GM23338 (cell line): ENCODE measurements around the gene HADHA. TPM values are rescaled to one million over a fixed set of nuclear protein-coding genes. Genes with fewer than 3 reads are reported as not detected.

Source experiments
- ATAC-seq: fragments of 200-7000 bp; cut with Tn5 transposase; 3 replicates; pipeline ENCODE4 v1.9.1; 2020
- DNase-seq: peaks from one replicate; pipeline ENCODE4 v3.0.0-alpha.2; 2015; ENCODE audit warnings: low spot score
- H2AFZ ChIP-seq: fragments of 200-600 bp; sonication (generic); 2 replicates; pipeline ENCODE4 v1.8.0; 2016; ENCODE audit warnings: antibody characterized with exemption, mild to moderate bottlenecking, moderate library complexity
- H3F3A ChIP-seq: fragments of 200-600 bp; sonication (generic); replicated peaks from 2 replicates; pipeline ENCODE4 v1.8.0; 2017; ENCODE audit warnings: antibody characterized with exemption, mixed run types, low read depth
- H3K27ac ChIP-seq: fragments of 200-600 bp; sonication (generic); 2 replicates; pipeline ENCODE4 v1.6.1; 2016; ENCODE audit warnings: low read depth
- H3K27me3 ChIP-seq: fragments of 200-600 bp; sonication (generic); 2 replicates; pipeline ENCODE4 v1.8.0; 2016; ENCODE audit warnings: mild to moderate bottlenecking, mixed run types, moderate library complexity; ENCODE audit not compliant: insufficient read depth
- H3K36me3 ChIP-seq: fragments of 200-600 bp; sonication (generic); 2 replicates; pipeline ENCODE4 v1.8.0; 2016; ENCODE audit warnings: mild to moderate bottlenecking; ENCODE audit not compliant: insufficient read depth
- H3K4me1 ChIP-seq: fragments of 200-600 bp; sonication (generic); 2 replicates; pipeline ENCODE4 v1.8.0; 2016; ENCODE audit warnings: mild to moderate bottlenecking, moderate library complexity; ENCODE audit not compliant: insufficient read depth
- H3K4me2 ChIP-seq: fragments of 200-600 bp; sonication (generic); 2 replicates; pipeline ENCODE4 v1.7.1; 2017; ENCODE audit warnings: mixed run types
- H3K4me3 ChIP-seq: fragments of 200-600 bp; sonication (generic); 2 replicates; pipeline ENCODE4 v1.6.1; 2016; ENCODE audit warnings: mixed run types
- H3K79me2 ChIP-seq: fragments of 200-600 bp; sonication (generic); replicated peaks from 2 replicates; pipeline ENCODE4 v1.8.0; 2017; ENCODE audit warnings: mild to moderate bottlenecking; ENCODE audit not compliant: insufficient read depth
- H3K9me2 ChIP-seq: fragments of 200-600 bp; sonication (generic); 2 replicates; pipeline ENCODE4 v1.8.0; 2017; ENCODE audit not compliant: insufficient read depth
- H4K20me1 ChIP-seq: fragments of 200-600 bp; sonication (generic); replicated peaks from 2 replicates; pipeline ENCODE4 v1.8.0; 2017; ENCODE audit warnings: mild to moderate bottlenecking; ENCODE audit not compliant: insufficient read depth
- H3K27ac Mint-ChIP-seq: 2 replicates; pipeline ENCODE4 v1.8.0; 2020; ENCODE audit warnings: inconsistent platforms, mild to moderate bottlenecking, moderate library complexity, mixed read lengths
- H3K27me3 Mint-ChIP-seq: 3 replicates; pipeline ENCODE4 v1.8.0; 2022; ENCODE audit warnings: low read depth, mild to moderate bottlenecking, moderate library complexity, mixed read lengths, inconsistent platforms; ENCODE audit not compliant: insufficient read depth, poor library complexity
- H3K36me3 Mint-ChIP-seq: 3 replicates; pipeline ENCODE4 v1.8.0; 2021; ENCODE audit warnings: low read depth, mild to moderate bottlenecking, inconsistent platforms, moderate library complexity, mixed read lengths
- H3K4me1 Mint-ChIP-seq: 3 replicates; pipeline ENCODE4 v1.8.0; 2020; ENCODE audit warnings: mild to moderate bottlenecking, inconsistent platforms, mixed read lengths
- H3K4me3 Mint-ChIP-seq: 3 replicates; pipeline ENCODE4 v1.8.0; 2021; ENCODE audit warnings: moderate library complexity, mild to moderate bottlenecking, inconsistent platforms, mixed read lengths
- H3K9me3 Mint-ChIP-seq: 3 replicates; pipeline ENCODE4 v1.8.0; 2020; ENCODE audit warnings: moderate library complexity, mild to moderate bottlenecking, inconsistent platforms, mixed read lengths
- CREB1 ChIP-seq: fragments of 250-450 bp; sonication (Bioruptor Pico); IDR thresholded peaks from 2 replicates; pipeline ENCODE4 v1.5.0; 2020; ENCODE audit warnings: low read depth, mild to moderate bottlenecking, moderate library complexity
- EZH2 ChIP-seq: fragments of 200-600 bp; sonication (generic); IDR thresholded peaks from one replicate; pipeline ENCODE4 v1.8.0; 2017; ENCODE audit warnings: antibody characterized with exemption, mild to moderate bottlenecking, low read depth; ENCODE audit not compliant: unreplicated experiment
- ZNF114 ChIP-seq: fragments of 250-450 bp; sonication (Bioruptor Pico); IDR thresholded peaks from 2 replicates; pipeline ENCODE4 v1.5.0; 2020; ENCODE audit warnings: mild to moderate bottlenecking, moderate library complexity
- ZNF331 ChIP-seq: fragments of 250-450 bp; sonication (Bioruptor Pico); IDR thresholded peaks from 2 replicates; pipeline ENCODE4 v1.5.0; 2020; ENCODE audit warnings: low read depth, mild to moderate bottlenecking, moderate library complexity
- ZNF462 ChIP-seq: fragments of 250-450 bp; sonication (Bioruptor Pico); IDR thresholded peaks from 2 replicates; pipeline ENCODE4 v1.5.0; 2020; ENCODE audit warnings: mild to moderate bottlenecking, moderate library complexity
- polyA plus RNA-seq: library from polyadenylated mRNA; unstranded; fragments of >200 nt; fragmentation: Nextera tagmentation; extraction: Ambion mirVana; gene quantifications from 2 replicates; pipeline ENCODE4 v1.2.1, GENCODE V29; 2016
- total RNA-seq: library from RNA; depleted of rRNA; stranded (reverse); fragments of >200 nt; shearing (Covaris generic); gene quantifications from 2 replicates; pipeline ENCODE4 v1.2.3, GENCODE V29; 2014

The HADHA gene
- total and polyA plus RNA-seq, 2 experiments from 2014 or later, result 63.9 to 92.3 TPM

GRCh38 chr2:26193578-26194231 is 50.7 kb downstream of the HADHA start:
- no peak overlapping the region for H3K4me2 ChIP-seq
- H3K27me3 Mint-ChIP-seq, result peaks cover 6% of the 10 kb centered on the region
- H3K27ac Mint-ChIP-seq, result no peak overlapping the region
- no peaks in the 10 kb centered on the region for H3K4me1 ChIP-seq
- H3K27me3 ChIP-seq, result no peaks in the 10 kb centered on the region
- ATAC-seq (no peak), DNase-seq (no peak)
- no peaks in the 10 kb centered on the region for H3K9me3 Mint-ChIP-seq
- H4K20me1 ChIP-seq, result no peaks in the 10 kb centered on the region; the same call in none of the 2 replicates
- H3K79me2 ChIP-seq, result no peaks in the 10 kb centered on the region
- H2AFZ ChIP-seq, result no peak overlapping the region
- H3K4me3 Mint-ChIP-seq, result no peak overlapping the region
- peaks cover 33% of the 10 kb centered on the region for H3K36me3 ChIP-seq
- H3K4me3 ChIP-seq, result no peak overlapping the region
- no peaks in the 10 kb centered on the region; the same call in 2 of the 3 replicates for H3K4me1 Mint-ChIP-seq
- no peaks in the 10 kb centered on the region for H3K9me2 ChIP-seq
- TF ChIP-seq ZNF331 (no peak), ZNF462 (CRISPR knock-in tag) (no peak), ZNF114 (no peak), EZH2 (no peak), CREB1 (no peak)
- H3K27ac ChIP-seq, result no peak overlapping the region
- peaks cover 76% of the 10 kb centered on the region for H3K36me3 Mint-ChIP-seq
- H3F3A ChIP-seq, result peaks cover 8% of the 10 kb centered on the region; the same call in 1 of the 2 replicates
